Progenitor cell of endocrine pancreas (in vitro differentiated cells): ENCODE data around the gene RLIM. TPM values are rescaled to one million over a fixed set of nuclear protein-coding genes. Genes with fewer than 3 reads are reported as not detected.

Experiments
- DNase-seq: peaks from one replicate; pipeline ENCODE4 v3.0.0; 2021; ENCODE audit warnings: low spot score; ENCODE audit not compliant: unreplicated experiment
- H3K27ac Mint-ChIP-seq: 2 replicates; pipeline ENCODE4 v1.8.0; 2021; ENCODE audit warnings: mild to moderate bottlenecking, moderate library complexity, mixed read lengths
- H3K27me3 Mint-ChIP-seq: 2 replicates; pipeline ENCODE4 v1.8.0; 2021; ENCODE audit warnings: mixed read lengths
- H3K36me3 Mint-ChIP-seq: 2 replicates; pipeline ENCODE4 v1.8.0; 2022; ENCODE audit warnings: mixed read lengths; ENCODE audit not compliant: insufficient read depth
- H3K4me1 Mint-ChIP-seq: 2 replicates; pipeline ENCODE4 v1.8.0; 2021; ENCODE audit warnings: low read depth, mixed read lengths
- H3K4me3 Mint-ChIP-seq: 2 replicates; pipeline ENCODE4 v1.8.0; 2021; ENCODE audit warnings: low read depth, mild to moderate bottlenecking, moderate library complexity, mixed read lengths
- H3K9me3 Mint-ChIP-seq: 2 replicates; pipeline ENCODE4 v1.8.0; 2021; ENCODE audit warnings: low read depth, mixed read lengths
- CTCF ChIP-seq: fragments of 200-600 bp; sonication (generic); IDR thresholded peaks from one replicate; pipeline ENCODE4 v1.5.0; 2021; ENCODE audit warnings: antibody characterized with exemption, mild to moderate bottlenecking; ENCODE audit not compliant: unreplicated experiment
- total RNA-seq: library from RNA; stranded (reverse); gene quantifications from 2 replicates; pipeline ENCODE4 v1.2.1, GENCODE V29; 2021

RLIM gene
- total RNA-seq, 1 donor from 2014 or later, result 33.1 TPM

DNA sequence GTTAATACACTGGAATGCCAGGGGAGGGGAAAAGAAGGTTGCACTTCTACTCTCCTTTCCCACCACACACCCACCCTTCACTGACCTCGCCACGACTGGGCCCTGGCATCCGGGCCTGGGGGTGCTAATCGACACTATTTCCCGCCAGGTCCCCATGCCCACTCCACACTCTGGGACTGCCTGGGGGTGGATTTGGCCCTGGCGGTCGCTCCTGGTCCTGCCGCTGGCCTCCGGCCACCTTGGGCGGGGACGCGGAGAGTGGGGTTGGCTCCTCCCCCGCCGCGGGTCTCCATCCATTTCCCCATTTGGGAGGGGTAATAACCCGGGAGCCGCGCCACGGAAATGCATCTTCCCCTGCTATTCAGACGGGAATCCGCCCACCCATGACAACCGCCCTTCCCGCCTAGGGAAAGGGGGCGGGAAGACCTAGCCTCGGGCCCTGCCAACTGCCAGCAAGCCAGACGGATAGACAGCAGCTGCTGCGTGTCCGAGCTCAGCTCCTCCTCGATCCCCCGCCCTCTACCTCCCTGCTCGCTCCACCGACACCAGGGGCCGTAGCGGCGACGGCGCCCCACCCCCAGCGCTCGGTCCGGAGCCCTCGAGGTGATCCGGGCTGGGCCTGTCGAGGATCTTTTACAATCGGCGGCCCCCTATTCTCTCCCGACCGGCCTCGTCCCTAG is 78.1 kb downstream of the RLIM start:
- Mint-ChIP-seq H3K4me1 (peaks cover 2% of the 10 kb centered on the region), H3K36me3 (peaks cover 1% of the 10 kb centered on the region), H3K4me3 (peak overlapping the region; percentile 75), H3K27ac (no peak overlapping the region), H3K27me3 (peaks cover 8% of the 10 kb centered on the region), H3K9me3 (peaks cover 6% of the 10 kb centered on the region)
- DNase-seq, result peak; percentile 45
- TF ChIP-seq CTCF, result peak; percentile 53

DNA sequence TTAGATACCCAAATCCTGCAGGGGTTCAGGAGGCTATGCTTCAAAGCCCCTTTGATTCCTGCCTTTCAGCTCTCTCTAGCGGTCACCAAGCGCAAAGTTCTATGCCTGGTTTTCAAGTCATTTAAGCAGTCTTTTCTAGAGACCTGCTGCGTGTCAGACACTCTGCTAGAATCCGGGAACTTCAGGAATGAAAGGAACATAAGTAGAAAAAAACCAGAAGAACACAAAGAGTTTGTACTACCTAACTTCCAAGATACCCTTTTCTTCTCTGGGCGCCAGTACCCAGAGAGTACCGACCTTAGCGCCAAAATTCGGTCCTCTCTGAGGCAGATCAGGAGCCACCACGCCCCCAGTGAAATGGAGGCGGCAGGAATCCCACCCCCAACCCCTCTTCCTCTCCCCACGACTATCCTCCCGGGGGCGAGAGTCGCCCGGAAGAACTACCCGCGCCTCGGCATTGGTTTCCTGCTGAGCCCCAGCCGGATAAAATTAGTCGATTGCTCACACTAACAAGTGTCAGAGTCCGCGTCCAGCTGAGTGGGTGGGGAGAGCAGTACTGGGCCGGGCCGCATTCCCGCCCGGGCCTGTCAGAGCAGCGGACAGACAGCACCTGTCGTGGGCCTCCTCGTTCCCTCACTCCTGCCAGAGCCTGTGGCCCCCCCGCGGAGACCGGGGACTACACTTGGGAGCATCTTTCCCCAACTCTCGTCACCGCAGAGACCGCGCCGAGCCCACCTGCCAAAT is 78.8 kb downstream of the RLIM start:
- TF ChIP-seq CTCF, result peak; percentile 42
- H3K36me3 Mint-ChIP-seq, result peaks cover 1% of the 10 kb centered on the region
- peaks cover 2% of the 10 kb centered on the region for H3K4me1 Mint-ChIP-seq
- H3K27me3 Mint-ChIP-seq, result peaks cover 8% of the 10 kb centered on the region
- H3K9me3 Mint-ChIP-seq, result peaks cover 6% of the 10 kb centered on the region
- no peak for DNase-seq
- H3K4me3 Mint-ChIP-seq, result peak overlapping the region; percentile 75
- peak overlapping the region; percentile 29 for H3K27ac Mint-ChIP-seq

Other genes with a start within 250 kb of the RLIM start
- gene SLC16A2, start 193.1 kb downstream of the RLIM start, total RNA-seq, result 9.0 and 11.1 TPM in 2 replicates